COLO668 (cell line): ENCODE measurements around the gene ZNF197.
"Not testable (repeated sequence)": the region's sequence is repeated elsewhere in the genome, so short reads cannot be mapped to it uniquely, and the experiment has no call there.

ENCODE experiments used
- DNase-seq: peaks from one replicate; lab custom pipeline; 2025; ENCODE audit not compliant: unreplicated experiment; lab: John Stamatoyannopoulos, UW

Gene ZNF197

DNA sequence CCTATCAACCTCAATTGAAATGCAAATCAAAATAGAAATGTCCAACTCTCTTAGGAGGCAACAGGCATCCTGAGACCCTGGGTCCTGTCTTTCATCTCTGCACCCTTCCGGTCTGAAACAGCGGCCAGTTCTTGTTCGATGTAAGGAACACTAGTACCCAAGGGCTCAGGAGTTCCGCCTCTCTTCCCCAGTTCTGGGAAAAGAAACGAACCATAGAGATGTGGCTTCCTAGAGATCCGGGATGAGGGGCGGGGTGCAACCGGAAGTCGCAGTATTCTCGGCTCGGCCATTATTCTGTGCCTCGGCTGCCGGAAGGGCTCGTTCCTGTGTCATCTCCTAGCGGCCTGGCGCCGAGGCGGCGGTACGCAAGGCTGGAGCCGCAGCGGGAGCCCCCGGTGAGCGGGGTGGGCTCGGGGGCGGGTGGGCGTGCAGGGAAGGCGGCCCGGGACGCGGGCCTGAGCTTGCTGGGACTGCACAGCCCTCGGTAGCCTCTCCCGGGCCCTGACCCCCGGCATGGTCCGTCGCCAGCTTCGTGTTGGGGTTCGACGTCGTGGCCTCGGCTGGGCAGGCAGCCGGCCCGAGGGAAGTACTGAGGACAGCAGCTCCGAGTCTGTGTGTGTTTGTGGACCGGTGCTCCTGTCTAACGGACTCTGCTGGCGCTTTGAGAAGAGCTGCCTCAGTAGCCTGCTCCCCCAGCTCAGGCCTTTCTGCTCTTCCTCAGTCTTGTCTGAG lies at the start of gene ZNF197:
Gene ZNF197 (plus strand): TSS at position 288 of the 732 bp plus-strand sequence. CDS start 4,119 bp downstream, outside the sequence.
- DNase-seq: peak; percentile 86

- no peak for DNase-seq
Observed at GRCh38 chr3:44576613-44577012, 48.2 kb upstream of the ZNF197 start.

DNA sequence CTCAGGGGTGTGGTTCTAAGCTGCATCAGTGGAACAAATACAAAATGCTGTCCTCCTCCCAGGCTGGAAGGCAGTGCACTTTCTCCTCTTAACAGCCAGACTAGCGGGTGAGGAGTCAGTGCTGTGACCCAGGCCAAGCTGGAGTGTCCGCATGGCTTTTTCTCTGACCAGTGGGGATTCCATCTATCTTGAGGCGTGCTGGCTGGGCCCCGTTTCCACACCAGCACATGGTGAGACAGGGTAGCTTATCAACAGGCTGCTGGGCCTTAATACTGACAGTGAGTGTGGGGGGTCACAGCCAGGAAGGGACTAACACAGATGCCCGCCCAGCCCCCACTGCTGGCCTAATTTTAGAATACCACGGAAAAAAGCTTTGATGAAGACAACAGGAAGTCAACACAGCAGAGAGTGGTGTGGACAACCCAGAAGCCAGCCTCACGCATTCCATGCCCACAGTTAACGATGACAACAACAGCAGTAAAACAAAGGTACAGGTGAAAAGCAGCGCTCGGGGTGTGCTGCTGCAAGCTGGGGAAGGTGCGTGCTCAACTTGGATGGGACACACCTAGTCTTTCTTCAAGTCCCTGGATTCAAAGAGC lies 47.4 kb upstream of the ZNF197 start:
- not testable (repeated sequence) for DNase-seq

DNA sequence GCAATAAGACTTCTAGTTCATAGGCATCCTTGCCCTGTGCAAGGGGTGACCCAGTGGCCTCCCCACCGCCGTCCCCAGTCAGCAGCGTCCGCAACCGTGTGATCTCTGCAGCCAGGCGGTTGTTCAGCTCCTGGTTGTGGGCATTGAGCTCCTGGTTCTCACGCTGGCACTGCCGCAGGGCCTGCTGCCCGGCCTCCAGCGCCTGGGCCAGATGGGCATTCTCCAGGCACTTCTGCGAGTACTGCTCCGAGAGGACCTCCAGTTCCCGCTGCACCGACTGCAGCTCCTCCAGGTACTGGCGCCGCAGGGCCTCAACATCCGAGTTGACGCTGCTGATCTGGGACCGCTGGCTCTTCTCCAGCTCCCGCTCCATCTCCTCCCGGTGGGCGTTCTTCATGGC lies 46.5 kb upstream of the ZNF197 start:
- not testable (repeated sequence) for DNase-seq

- DNase-seq: not testable (repeated sequence)
Observed at GRCh38 chr3:44578924-44579515, 45.8 kb upstream of the ZNF197 start.

DNA sequence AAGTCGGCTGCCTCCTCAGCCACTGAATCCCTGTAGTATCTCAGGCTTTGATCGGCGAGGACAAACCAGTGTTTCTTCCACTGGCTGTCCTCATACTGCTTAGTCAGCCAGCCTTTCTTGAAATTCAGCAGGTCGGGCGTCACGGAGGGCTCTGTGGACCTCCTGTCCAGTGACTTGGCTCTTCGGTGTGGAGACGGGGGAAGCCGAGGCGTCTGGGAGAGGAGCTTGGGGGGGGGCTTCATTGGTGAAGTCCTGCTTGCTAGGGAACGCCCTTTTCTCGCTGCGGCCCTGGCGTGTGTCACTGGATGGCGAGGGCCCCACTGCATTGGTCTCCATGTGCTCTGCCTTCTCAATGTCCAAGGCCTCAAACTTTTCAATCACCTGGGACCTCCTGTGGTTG lies 45.1 kb upstream of the ZNF197 start:
- not testable (repeated sequence) for DNase-seq

- not testable (repeated sequence) for DNase-seq
Observed at GRCh38 chr3:44580971-44581370, 43.9 kb upstream of the ZNF197 start.

DNA sequence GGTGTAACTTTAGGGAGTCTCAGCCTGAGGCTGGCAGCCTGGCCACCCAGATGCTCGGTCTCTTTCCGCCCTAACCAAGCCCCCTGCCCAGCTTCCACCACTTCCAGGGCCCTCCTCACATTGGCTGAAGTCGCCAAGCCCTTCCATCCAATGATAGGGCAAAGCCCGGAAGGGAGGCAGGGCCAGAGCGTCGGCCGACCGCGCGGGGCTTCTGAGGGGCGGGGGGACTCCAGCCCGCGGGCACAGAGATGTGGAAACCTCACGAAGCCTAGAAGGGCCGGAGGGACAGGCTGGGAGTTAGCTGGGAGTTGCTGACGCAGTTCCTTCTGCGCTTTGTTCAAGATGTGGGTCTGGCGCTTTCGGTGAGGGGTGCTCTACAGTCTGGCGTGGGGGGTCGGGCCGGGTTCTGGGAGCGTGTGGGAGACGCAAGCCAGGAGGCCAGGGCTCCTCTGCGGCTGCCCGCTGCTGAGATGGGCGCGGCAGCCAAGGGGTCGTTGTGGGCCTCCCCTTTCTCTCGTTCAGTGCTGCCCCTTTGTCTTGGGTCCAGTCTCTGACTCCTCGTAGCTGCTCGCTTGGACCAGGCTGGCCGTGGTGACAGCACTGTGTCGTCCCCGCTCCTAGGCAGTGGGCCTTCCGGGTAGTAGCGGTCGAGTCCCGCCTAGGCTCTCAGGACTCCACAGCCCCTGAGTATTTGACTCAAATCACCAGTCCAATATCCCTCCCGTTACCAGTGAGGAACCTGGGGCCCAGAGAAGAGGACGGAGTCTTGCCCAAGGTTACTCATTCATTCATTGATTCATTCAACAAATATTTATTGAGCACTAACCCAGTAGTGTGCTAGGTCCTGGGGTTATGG lies 40.0 kb upstream of the ZNF197 start, which contains the start of gene ZNF660:
Gene ZNF660 (plus strand): TSS at position 319 of the 856 bp plus-strand sequence. CDS start 9,230 bp downstream, outside the sequence.
- peak; percentile 23 for DNase-seq

GRCh38 chr3:44596621-44597020 lies 28.2 kb upstream of the ZNF197 start:
- DNase-seq: no peak

DNA sequence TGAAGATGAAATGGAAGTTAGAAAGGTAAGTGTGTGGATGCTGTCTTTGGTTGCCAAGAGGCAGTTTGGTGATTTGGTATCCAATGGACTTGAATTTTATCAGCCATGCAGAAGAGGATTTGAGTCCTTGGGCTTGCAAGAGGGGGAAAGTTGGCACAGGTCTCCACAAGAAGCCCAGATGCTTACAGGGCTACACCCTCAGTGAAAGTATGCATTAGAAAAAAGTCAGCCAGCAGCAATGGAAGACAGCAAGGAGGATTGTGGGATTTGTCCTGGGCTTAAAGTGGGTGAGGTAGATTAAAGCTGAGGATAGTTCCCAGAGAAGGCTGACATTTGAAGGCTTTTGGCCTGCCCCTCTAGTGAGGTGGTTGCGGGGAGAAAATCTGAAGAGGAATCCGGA lies 23.1 kb upstream of the ZNF197 start:
- no peak for DNase-seq

DNA sequence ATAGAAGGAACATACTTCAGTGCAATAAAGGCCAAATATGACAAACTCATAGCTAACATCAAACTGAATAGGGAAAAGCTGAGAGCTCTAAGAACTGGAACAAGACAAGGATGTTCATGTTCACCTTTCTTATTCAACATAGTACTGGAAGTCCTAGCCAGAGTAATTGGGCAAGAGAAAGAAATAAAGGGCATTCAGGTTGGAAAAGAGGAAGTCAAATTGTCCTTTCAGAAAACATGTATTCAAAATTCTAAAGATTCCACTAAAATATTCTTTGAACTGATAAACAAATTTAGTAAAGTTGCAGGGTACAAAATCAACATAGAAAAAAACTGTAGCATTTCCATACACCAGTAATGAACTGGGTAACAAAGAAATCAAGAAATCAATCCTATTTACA lies 12.2 kb upstream of the ZNF197 start:
- DNase-seq: no peak

- DNase-seq: no peak
Observed at GRCh38 chr3:44628716-44629115, 3.9 kb downstream of the ZNF197 start.

DNA sequence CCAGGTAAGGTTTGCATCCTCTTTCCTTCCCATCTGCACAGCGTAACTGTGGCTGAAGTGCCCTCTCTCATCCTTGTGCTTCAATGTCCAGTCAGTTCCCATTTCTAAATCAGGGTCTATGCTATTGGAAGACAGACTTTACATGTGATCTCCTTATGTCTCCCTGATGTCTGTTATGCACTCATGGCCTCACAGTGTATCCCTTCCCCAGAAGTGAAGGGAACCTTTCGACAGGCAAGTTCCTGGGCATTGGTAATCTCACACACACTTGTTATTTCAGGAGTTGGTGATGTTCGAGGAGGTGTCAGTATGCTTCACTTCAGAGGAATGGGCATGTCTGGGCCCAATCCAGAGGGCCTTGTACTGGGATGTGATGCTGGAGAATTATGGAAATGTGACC lies 7.4 kb downstream of the ZNF197 start:
- no peak for DNase-seq

DNA sequence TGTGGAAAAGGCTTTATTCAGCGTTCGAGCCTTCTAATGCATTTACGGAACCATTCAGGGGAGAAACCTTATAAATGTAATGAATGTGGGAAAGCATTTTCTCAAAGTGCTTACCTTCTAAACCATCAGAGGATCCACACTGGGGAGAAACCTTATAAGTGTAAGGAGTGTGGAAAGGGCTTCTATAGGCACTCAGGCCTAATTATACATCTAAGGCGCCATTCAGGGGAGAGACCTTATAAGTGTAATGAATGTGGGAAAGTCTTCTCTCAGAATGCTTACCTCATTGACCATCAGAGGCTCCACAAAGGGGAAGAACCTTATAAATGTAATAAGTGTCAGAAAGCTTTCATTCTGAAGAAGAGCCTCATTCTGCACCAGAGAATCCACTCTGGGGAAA lies 17.5 kb downstream of the ZNF197 start:
- DNase-seq: no peak

DNA sequence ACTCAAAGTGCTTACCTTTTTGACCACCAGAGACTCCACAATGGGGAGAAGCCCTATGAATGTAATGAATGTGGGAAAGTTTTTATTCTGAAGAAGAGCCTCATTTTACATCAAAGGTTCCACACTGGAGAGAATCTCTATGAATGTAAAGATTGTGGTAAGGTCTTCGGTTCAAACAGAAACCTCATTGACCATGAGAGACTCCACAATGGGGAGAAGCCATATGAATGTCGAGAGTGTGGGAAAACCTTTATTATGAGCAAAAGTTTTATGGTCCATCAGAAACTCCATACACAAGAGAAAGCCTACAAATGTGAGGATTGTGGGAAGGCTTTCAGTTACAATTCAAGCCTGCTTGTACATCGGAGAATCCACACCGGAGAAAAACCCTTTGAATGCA lies 18.2 kb downstream of the ZNF197 start:
- no peak for DNase-seq

DNA sequence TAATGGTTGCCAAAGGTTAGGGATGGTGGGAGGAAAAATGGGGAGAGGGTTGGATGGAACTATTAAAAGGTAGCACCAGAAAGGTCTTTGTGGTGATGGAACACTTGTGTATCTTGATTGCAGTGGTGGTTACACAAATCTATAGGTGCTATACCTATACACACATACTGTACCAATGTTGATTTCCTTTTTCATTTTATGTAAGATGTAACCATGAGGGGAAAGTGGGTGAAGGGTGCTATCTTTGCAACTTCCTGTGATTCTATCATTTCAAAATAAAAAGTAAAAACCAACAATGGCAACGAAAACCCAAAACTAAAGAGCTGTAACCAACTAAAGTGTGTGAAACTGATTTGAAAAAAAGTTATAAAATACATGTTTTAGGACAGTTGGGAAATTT lies 22.9 kb downstream of the ZNF197 start:
- no peak for DNase-seq

- peak; percentile 77 for DNase-seq
Observed at GRCh38 chr3:44648564-44649229, 23.9 kb downstream of the ZNF197 start, which contains the start of gene ZNF35. TSS of gene ZNF35 (plus strand) at chr3:44648732. CDS start at chr3:44651068, 2,336 bp downstream.

GRCh38 chr3:44649709-44650108 lies 24.9 kb downstream of the ZNF197 start:
- DNase-seq: no peak

DNA sequence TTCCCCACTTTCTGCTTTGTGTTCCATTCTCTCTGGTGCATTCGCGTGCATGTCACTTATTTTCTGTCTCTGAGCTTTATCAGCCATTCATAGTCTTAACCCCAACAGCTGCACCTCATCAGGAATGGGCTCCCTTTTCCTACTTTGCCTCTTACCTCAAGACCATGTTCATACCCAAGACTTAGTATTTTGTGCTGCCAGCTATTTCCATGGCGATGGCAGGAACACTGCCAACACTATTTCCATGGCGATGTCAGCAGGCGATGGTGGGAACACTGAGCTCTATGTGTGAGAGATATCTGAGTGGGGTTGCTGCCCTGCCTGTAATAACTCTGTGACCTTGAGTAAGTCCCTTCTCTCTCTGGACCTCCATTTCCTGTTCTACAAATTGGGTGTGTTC lies 29.2 kb downstream of the ZNF197 start:
- DNase-seq: no peak

DNA sequence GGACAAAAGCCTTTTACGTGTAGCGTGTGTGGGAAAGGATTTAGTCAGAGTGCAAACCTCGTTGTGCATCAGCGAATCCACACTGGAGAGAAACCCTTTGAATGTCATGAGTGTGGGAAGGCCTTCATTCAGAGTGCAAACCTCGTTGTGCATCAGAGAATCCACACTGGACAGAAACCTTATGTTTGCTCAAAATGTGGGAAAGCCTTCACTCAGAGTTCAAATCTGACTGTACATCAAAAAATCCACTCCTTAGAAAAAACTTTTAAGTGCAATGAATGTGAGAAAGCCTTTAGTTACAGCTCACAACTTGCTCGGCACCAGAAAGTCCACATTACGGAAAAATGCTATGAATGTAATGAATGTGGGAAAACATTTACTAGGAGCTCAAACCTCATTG lies 34.2 kb downstream of the ZNF197 start:
- DNase-seq: no peak

GRCh38 chr3:44659434-44659833 lies 34.6 kb downstream of the ZNF197 start:
- DNase-seq: no peak
